HG02885 (cell line): ENCODE measurements around the gene L3MBTL4.
"Not testable (repeated sequence)": the region's sequence is repeated elsewhere in the genome, so short reads cannot be mapped to it uniquely, and the experiment has no call there.

Source experiments
- ATAC-seq: cut with Tn5 transposase; IDR thresholded peaks from one replicate; pipeline ENCODE4 v1.9.1; 2021; ENCODE audit warnings: mild to moderate bottlenecking; ENCODE audit not compliant: unreplicated experiment, poor library complexity

The L3MBTL4 gene

DNA sequence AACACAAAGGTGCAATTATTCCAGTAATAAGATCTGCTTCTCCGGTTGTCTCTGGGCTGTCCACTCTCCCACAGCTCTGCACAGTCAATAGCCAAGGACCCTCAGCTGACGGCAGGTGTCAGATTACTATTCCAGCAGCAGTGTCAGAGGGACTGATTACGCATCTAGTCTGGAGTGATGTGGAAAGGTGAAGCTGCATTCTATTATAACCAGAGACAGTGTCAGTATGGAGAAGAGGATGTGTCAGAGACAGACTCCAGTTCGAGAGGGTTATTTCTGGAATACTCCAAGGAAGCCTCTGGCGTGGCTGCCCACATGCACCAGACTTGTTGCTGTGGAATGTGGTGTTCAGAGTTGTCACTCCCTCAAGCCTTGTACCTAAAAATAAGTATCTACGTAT is 355.8 kb downstream of the L3MBTL4 start:
- ATAC-seq: no peak

GRCh38 chr18:6057604-6058003 is 357.1 kb downstream of the L3MBTL4 start:
- no peak for ATAC-seq

- peak; percentile 68 for ATAC-seq
Measured at GRCh38 chr18:6056171-6056910, 358.4 kb downstream of the L3MBTL4 start.

DNA sequence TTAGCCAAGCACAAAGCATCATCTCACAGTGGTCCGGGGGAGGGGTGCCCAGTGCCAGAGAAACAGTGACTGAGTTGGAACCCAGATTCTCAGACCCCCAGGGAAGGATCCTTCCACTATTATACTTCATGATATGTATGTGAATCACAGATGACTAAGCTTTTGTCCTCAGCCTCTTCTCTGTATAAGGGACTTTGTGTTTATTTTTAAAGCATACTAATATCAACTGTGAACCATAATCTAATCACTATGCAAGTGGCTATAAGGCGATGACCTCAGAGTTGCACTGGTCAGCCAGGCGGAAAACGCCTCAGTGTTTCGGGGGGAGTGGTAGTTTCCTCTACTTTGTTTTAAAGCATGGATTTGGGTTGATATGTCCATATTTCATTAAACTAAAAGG is 359.0 kb downstream of the L3MBTL4 start:
- ATAC-seq: no peak

DNA sequence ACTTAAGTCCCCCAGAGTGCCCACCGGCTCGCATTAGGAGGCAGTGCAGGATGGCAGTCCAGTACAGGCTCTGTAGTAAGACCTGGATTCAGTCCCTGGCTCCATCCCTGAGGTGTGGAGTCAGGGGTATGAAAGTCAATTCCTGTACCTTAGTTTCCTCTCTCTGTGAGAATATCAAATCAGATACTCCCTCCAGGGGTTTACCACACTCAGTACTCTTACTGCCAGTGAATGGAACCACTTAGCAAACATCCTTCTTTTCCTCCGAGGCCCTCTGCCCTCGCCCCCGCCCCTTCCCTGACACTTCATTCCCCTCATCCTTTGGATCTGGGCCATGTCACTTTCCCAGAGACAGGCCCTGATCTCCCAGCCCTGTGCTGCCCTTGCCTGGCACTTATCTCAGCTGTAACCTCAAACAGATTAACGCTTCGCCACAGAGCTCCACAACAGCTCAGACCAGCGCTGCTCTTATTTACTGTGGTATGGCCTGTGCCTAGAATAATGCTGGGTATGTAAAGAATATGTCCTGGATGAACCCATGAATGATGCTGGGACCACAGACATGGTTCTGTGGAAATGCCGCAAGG is 360.4 kb downstream of the L3MBTL4 start:
- no peak for ATAC-seq

GRCh38 chr18:6052449-6052913 is 362.2 kb downstream of the L3MBTL4 start:
- ATAC-seq: no peak

DNA sequence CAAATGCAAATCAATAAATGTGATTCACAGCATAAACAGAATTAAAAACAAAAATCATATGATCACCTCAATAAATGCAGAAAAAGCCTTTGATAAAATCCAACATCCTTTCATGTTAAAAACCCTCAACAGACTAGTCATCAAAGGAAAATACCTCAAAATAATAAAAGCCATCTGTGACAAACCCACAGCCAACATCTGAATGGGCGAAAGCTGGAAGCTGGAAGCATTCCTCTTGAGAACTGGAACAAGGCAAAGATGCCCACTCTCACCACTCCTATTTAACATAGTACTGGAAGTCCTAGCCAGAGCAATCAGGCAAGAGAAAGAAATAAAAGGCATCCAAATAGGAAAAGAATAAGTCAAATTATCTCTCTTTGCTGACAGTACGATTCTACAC is 367.1 kb downstream of the L3MBTL4 start:
- not testable (repeated sequence) for ATAC-seq

DNA sequence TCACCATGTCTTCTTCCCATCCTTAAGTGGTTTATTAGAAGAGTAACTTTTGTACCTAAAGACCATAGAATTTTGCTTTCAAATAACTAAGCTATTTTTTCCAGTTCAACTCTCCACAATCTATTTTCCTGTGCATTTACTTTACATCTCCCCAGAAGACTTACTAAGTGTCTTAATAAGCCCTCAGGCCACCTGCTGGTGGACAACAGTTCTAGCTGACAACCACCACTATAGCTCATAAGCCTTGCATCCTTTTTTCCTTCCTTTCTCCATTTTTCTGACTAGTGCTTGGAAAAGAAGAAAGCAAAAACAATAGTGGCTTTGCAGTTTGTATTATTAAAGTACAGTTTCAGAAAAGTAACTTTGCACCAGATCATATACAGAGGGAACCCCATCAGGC is 369.9 kb downstream of the L3MBTL4 start:
- ATAC-seq: no peak

GRCh38 chr18:6044319-6044718 is 370.4 kb downstream of the L3MBTL4 start:
- ATAC-seq: no peak

GRCh38 chr18:6039055-6039454 is 375.7 kb downstream of the L3MBTL4 start:
- no peak for ATAC-seq

DNA sequence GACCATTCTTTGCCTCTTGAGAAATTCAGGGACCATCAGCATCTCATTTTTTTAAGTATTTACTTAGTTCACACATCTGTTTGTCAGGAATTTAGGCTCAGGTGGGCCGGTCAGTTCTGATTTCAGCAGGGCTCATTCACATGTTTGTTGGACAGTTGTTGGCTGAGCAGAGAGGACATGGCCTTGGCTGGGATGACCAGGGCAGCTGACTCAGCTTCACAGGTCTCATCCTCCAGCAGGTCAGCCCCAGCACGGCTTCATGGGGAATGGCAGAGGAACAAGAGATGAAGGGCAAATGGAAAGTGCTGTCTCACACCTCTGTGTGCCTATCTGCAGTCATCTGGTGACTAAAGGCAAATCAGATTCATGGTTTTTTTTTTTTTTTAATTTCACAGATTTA is 383.3 kb downstream of the L3MBTL4 start:
- no peak for ATAC-seq

DNA sequence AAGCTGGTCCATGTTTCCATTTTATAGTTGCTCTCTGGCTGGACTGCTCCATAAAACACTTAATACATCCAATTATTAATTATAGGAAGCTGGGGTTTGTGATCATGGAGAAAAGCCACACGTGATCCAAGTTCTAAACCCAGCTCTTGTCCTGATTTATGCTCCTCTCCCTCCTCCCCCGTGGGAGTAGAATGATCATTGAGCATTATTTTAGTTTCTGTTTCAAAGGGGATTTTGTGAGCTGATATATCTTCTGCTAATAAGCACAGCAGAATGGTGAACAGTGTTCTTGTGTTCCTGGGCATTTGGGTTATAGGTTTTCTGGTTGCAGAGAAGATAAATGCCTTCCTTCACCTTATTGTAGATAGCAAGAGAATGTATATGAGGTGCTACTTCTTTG is 383.7 kb downstream of the L3MBTL4 start:
- ATAC-seq: no peak

DNA sequence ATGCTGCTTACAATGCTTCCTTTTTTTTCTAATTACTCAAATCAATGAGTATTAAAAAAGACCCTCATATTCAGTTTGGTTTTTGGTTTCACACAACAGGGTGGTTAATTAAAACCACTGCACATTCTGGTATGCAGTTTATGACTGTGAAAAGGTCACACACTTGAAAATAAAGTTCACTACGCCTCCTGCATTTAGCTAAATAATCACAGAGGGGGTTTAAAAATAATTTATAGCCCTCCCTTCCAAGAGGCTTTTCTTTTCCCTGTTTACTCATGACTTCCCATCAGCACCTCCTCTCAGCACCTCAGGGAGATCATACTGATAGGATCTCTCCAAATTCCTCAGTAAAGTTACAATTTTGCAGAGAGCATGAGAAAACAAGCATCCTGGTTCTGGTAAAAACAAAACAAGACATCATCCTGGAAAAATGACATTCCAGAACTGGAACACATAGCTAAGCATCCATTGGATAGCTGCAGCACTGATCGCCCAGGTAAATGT is 389.9 kb downstream of the L3MBTL4 start:
- ATAC-seq: no peak

DNA sequence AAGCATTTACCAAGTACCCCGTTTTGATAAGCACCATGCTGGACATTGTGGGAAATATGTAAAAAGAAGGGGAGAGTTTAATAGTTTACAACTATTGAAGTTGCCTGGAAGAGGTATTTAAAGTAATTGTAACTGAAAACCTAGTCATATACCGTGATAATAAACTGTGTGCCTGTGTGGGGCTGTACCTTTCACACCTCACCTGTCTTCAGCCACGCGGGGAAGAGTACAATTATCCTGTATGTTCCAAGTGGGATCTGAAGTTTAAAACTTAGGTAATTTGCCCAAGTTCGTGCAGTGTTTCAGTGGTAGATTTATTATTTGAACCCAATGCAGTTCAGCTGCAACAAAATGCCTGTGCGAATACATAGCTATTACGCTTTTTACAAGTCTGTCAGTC is 391.2 kb downstream of the L3MBTL4 start:
- no peak for ATAC-seq

DNA sequence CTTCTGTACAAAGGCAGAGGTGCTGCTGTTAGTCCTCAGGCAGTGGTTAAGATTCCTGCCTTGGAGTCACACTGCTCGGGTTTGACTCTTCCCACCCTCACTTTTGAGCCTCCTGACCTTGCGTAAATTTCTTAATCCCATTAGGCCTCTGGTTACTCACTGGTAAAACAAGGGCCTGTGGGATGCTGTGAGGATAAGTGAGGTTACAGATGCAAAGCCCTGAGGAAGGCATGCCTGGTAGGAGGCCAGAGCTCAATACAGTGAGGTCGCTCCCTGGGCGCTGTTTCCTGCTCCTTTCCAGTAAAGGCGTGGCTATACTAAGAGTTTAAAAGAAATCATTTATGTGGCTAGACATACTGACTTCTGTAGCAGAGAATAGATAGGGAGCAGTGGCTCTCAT is 391.9 kb downstream of the L3MBTL4 start:
- ATAC-seq: no peak

DNA sequence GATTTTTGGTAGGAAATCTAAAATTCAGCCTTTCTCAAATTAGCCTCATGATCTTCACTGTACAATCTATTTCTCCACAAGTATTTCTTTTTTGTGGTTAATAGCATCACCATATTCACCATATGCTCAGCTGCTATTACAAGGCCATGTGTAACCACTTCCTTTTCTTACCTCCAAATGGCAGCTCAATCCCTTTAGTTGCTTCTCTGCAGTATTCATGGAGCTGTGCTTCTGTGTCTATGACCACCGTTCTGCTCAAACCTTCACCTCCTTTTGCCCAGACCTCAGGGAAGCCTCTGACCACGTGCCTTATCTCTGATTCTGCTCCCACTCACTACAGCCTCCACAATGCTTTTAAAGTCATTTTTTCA is 392.7 kb downstream of the L3MBTL4 start:
- peak; percentile 77 for ATAC-seq

GRCh38 chr18:6021306-6022073 is 393.2 kb downstream of the L3MBTL4 start:
- ATAC-seq: peak; percentile 34

- ATAC-seq: no peak
Measured at GRCh38 chr18:6018671-6019070, 396.0 kb downstream of the L3MBTL4 start.

- ATAC-seq: no peak
Measured at GRCh38 chr18:6017171-6017570, 397.5 kb downstream of the L3MBTL4 start.

DNA sequence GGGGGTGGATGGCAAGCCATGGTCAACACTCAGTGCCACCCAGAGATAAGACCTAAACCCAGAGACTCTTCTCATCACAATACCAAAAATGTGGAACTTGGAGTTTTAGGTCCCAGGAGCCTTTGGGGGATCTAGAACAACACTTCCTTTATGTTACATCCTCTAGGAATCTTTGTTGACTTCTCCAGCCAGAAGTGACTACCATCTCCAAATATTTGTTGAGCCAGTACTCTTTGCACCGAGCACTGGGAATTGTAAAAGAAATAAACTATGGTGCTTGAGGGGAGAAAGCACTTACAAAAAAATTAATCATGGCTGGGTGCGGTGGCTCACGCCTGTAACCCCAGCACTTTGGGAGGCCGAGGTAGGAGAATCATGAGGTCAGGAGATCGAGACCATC is 399.3 kb downstream of the L3MBTL4 start:
- ATAC-seq: no peak

- no peak for ATAC-seq
Measured at GRCh38 chr18:6013171-6013810, 401.4 kb downstream of the L3MBTL4 start.
